Fibroblast of upper back skin (primary cell): ENCODE results near the gene HELZ2.
"Not testable (repeated sequence)": the region's sequence is repeated elsewhere in the genome, so short reads cannot be mapped to it uniquely, and the experiment has no call there.

Source experiments
- DNase-seq: peaks from one replicate; pipeline ENCODE4 v3.0.0-alpha.2; 2013

The HELZ2 gene, protein sequence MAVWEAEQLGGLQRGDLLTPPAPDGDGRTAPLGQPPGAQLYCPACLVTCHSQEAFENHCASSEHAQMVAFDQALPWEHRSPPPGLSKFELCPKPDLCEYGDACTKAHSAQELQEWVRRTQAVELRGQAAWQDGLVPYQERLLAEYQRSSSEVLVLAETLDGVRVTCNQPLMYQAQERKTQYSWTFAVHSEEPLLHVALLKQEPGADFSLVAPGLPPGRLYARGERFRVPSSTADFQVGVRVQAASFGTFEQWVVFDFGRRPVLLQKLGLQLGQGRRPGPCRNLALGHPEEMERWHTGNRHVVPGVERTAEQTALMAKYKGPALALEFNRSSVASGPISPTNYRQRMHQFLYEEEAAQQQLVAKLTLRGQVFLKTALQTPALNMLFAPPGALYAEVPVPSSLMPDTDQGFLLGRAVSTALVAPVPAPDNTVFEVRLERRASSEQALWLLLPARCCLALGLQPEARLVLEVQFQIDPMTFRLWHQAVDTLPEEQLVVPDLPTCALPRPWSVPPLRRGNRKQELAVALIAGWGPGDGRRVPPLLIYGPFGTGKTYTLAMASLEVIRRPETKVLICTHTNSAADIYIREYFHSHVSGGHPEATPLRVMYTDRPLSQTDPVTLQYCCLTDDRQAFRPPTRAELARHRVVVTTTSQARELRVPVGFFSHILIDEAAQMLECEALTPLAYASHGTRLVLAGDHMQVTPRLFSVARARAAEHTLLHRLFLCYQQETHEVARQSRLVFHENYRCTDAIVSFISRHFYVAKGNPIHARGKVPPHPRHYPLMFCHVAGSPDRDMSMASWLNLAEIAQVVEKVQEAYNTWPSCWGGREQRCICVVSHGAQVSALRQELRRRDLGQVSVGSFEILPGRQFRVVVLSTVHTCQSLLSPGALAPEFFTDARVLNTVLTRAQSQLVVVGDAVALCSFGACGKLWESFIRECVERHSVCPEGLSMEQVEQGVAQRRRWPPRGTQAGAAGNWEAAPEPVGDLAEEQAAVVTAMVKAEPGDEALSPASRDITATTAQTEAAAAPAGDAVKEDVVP (N-terminal part only)

DNA sequence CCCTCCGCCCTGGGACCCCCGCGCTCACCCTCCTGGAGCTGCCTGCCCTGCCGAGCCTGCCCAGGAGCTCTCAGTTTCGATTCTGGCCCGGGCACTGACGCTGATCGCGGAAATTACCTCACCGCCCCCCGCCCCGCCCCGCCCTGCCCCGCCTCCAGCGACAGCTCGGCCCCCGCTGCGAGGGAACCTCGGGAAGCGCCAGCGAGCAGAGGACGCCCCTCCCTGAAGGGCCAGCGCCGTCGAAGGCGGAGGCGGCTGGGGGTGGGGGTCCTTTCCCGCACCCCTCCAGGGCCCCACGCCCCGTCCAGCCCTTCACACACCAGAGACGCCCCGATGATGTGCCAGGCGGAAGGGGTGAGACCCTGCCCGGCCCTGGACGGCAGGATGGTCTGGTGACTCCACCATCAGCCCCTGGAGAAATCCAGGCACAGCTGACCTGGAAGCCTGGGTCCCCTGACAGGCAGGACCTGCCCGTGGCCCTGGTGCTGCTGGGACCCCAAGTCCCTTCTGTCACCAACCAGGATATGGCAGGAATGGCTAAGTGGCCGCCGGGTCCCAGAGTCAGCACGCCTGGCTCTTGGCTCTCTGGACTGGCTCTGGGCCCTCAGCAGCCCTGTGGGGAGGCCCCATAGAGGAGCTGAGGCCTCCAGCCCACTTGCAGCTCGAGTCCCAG is at the start of gene HELZ2:
HELZ2 (minus strand) TSS at position 84 of the 673 bp plus-strand sequence. CDS start 1,854 bp downstream, outside the sequence.
- DNase-seq, result peak; percentile 65

- no peak for DNase-seq
These were observed 48.7 kb upstream of the HELZ2 start for GRCh38 chr20:63622732-63623131.

DNA sequence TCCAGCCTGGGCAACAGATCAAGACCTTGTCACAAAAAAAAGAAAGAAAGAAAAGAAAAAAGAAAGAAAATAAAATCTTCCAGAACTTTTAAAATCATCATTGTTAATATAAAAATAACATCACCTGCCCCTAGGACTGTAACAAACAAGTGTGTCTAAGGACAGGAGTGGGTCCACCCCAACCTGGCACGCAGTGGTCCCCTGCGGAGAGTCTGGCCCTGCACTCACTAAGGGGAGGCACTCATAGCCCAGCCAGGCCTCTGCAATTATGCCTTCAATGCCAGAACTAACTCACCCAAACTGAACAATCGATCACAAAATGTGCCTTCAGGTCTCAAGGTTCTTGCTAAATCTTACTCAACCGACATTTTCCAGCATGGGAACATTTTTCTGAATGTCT is 48.1 kb upstream of the HELZ2 start:
- DNase-seq, result no peak

DNA sequence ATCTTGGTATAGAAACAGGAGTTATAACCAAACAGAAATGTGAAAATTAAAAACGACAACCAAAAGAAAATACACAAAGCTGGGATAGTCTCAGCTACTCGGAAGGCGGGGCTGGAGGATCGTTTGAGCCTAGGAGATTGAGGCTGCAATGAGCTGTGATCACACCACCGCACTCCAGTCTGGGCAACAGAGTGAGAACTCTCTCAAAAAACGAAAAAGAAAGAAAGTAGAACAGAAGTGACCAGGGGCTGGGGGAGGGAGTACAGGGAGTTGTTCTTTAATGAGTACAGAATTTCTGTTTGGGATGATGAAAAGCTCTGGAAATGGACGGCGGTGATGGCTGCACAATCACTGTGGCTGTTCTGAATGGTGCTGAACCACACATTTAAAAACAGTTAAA is 47.0 kb upstream of the HELZ2 start:
- no peak for DNase-seq

DNA sequence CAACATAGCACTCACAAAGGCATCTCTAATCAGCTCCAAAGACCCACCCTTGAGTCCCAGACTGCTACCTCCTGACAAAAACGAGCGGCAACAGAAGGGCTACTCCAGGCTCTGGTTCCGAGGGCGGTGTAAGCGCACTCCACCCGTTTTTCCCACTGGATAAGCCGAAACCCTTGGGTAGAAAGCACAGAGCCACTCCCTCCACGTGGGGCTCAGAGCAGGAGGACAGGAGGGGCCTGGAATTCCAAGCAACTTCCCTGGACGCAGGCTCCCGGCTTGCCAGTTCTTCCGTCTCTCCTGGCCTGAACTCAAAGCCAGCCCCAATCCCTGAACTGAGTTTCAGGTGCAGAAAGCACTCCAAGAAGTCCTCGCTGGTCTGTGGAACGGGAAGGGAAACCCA is 45.5 kb upstream of the HELZ2 start:
- no peak for DNase-seq

DNA sequence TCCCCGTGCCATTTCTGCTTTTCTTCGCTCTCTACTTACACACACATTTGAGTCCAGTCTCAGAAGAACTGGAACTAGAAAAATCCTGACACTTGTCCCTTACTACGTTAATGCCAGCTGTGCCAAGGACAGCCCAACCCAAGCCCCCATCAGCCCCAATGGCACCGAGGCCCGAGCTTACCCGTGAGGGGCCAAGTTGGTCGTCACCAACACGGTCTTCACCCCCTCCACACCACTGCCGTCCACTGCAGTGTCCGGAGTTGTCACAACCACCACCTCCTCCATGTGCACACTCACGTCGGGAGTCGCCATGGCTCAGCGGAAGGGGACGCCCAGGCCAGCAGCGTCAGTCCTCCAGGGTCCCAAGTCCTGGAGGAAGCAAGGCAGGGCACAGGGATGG is 45.0 kb upstream of the HELZ2 start:
- no peak for DNase-seq

DNA sequence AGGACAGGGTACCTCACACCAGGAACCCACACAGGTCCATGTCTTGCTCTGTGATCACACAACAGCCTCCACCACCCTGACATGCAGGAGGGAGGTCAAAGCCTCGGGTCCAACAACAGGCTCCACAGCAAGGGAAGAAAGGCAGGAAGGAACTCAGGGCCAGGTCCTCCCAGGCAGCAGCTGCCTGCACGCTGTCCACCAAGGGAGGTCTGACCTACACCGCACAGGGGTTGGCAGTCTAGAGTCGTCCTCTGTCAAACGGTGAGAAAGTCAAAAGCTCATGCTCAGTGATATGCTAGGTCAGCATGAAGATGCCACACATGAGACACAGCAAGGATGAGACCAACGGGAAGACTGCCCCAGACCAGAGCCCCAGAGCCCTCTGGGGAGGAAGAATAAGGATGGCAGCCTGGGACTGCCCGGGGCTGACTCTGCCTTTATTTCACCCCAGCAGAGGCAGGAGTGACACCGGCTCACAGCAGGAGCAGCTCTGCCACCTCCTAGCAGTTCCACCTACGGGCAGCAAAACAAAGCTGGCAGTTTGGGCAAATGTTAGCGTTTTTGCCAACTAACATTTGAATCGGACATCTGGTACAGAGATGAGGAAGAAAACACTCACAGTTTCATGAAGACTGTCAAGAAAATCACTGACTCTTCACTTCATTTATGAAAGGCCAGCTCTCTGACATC is 44.4 kb upstream of the HELZ2 start:
- no peak for DNase-seq

- DNase-seq, result no peak
These were observed 43.8 kb upstream of the HELZ2 start for GRCh38 chr20:63617876-63618265.

- no peak for DNase-seq
These were observed 43.2 kb upstream of the HELZ2 start for GRCh38 chr20:63617092-63617875.

DNA sequence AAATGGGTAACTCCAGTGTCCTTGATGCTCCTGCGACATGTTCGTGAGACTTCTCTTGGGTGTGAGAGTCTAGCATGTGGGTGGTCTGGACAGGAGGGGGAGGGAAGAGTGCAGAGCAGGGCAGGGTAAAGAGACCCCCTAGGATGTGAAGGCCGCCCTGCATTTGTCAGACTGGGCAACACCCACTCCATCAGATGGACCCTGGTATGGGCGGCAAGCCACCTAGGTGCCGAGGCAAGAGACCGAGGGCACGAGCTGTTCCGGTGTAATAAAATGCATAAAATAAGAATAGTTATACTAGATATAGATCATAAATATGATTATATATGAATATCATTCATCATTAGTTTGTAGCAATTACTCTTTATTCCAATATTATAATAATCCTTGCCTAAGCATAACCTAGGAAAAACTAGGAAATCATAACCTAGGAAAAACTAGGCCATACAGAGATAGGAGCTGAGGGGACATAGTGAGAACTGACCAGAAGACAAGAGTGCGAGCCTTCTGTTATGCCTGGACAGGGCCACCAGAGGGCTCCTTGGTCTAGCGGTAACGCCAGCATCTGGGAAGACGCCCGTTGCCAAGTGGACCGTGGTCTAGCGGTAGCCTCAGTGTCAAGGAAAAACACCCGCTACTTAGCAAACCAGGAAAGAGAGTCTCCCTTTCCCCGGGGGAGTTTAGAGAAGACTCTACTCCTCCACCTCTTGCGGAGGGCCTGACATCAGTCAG is 40.0 kb upstream of the HELZ2 start:
- not testable (repeated sequence) for DNase-seq

DNA sequence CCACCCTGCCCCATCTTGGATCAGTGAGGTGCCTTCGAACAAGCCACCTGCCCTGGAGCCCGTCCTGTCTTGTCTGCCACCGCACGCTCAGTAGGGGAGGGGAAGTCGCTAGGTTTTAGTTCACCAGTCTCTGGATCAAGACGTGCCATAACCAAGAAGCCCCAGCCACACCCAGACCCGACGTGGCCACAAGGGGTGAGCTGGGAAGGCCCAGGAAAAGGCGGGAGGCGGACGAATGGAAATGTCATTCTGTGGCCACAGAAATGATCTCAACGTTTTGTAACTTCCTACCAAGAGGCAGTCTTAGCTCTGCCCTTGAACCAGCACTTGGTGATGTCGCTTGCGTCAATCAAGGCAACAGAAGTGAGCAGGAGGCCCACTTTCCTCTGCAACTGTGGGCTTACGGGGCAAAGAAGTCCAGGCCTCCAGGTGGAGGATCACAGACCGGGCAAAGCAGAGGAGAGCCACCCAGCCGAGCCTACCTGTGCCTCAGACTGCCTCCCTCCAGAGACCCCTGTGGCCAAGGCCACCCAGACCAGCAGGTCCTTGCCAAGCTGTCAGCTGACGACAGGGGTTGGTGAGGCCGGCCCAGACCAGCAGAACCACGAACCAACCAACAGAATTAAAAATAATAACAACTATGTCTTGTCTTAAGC is 38.4 kb upstream of the HELZ2 start:
- DNase-seq, result no peak

GRCh38 chr20:63611646-63612045 is 37.6 kb upstream of the HELZ2 start:
- DNase-seq, result no peak

DNA sequence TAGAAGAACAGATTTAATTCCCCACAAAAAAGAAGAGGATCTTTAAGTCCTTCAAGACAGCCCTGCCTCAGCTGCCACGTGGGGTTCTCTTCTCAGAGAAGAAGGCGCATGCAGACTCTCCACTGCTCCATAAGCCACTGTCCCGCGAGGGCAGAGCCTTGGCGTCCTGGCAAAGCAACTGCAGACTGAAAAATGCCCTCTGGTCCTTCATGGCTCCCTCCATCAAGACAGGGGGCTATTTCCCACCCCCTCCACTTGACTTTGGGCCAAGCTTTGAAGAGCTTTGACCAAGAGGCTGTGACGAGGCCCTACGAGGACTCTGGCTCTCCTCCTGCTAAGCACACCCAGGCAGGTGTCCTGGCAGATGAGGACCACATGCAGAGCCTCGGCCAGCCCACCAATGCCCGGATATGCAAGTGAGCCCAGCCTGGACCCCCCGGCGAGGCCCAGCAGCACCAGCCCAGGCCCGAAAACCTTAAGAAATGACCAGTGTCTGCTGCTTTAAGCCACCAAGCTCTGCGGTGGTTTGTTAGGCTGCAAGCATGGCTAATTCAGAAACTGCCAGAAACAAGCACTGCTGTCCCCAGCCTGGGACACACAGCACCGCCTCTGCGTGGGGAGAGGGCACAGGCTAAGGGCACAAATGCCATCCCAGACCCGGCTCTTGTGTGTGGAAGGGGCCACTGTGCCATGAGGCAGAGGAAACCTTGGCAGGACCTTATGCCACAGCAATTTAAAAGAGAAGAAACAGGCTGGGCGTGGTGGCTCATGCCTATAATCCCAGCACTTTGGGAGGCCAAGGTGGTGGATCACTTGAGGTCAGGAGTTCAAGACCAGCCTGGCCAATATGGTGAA is 36.8 kb upstream of the HELZ2 start:
- DNase-seq, result no peak

DNA sequence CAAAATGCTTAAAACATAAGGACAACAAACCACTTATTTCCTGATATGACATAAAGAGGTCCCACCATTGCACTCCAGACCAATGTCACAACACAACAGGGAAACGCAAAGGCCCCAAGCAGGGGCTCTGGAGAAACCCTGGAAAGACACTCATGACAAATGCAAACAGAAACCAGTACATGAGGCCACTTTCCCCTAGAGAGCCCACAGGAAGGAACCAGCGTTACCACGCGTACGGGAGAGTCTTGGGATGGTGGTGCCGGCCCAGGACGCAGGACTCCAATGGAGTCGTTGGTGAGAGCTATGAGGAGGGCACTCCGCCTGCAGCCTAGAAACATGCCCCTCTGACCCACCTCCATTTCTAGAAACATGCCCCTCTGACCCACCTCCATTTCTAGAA is 32.6 kb upstream of the HELZ2 start:
- no peak for DNase-seq

GRCh38 chr20:63602321-63602720 is 28.3 kb upstream of the HELZ2 start:
- DNase-seq, result no peak

- not testable (repeated sequence) for DNase-seq
These were observed 27.6 kb upstream of the HELZ2 start for GRCh38 chr20:63601679-63602078.

DNA sequence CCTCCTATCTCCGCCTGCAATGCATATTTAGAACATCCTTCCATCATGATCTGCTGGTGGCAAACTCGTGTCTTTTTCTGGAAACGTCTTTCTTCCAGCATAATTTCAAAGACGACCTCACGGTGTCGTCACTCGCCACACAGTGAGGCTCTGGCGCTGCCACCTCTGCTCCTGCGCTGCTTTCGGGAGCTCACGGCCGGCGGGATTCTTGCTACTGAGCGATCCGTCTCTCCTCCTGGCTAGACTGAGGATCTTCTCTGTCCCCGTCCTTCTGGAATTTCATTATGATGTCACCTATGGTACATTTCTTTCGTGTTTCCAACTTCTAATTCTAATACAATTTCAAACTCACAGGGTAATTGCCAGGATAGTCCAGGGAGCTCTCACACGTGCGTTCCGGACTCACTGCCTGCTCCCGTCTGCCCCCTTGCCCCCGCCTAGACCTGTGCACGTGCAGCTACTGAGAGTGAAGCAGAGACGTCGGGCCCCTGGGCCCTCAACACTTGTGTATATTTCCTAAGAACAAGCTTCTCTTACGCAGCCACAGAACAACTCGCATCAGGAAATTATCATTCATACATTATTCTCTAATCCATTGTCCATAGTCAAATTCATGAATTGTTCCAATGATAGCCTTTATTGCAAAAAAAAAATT is 25.5 kb upstream of the HELZ2 start:
- DNase-seq, result no peak

GRCh38 chr20:63598479-63599395 is 24.7 kb upstream of the HELZ2 start:
- no peak for DNase-seq
